ENCODE measurements around the gene UBE4B. TPM values are rescaled to one million over a fixed set of nuclear protein-coding genes. Genes with fewer than 3 reads are reported as not detected.

Gene UBE4B
- total RNA-seq, 1 donor from 2014 or later: 39.8 TPM

DNA sequence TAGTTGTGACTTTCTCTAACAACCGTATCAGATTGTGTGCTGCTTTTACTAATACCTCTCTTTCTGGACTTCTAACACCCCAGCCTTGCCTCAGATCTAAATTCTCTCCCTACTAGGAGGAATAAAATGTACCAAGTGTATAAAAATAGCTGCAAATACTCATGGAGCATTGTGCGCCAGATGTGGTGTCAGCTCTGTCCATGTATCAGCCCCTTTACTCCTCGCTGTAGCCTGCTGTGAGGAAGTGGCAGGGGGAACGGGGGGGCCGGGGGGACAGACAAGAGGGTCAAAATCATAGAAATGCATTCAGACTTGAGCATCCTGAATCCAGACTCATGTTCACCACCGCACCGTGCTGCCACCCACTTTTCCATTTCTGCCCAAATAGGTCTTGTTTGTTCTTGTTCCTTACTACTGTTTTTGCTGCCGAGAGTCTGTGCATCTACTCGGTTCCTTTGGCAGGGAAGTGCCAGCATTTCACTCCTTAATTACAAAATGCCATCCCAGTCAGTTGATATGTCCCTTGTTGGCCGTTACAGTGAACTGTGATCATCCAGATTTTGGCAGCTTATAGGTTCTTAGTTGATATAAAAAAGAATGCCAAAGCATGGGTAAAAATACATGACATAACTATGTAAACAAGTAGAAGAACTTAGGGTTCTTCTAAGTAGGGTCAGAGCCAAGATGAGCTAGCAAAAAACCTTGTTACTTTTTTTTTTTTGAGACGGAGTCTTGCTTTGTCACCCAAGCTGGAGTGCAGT lies 76.4 kb downstream of the UBE4B start:
- no peak for DNase-seq (ENCODE audit: low spot score)

DNA sequence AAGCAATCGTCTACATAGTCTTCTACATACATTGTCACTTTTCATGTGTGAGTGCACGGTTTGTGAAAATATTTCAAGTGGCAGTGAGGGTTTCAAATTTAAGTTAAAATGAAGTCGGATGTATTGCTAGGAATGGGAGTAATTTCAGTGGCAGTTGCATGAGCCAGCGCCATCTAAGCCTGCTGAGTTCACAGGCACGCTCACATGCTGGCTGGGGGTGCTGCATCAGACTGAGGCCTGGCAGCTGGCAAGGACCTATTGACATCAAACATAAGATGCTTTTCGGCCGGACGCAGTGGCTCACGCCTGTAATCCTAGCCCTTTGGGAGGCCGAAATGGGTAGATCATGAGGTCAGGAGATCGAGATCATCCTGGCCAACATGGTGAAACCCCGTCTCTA lies 80.7 kb downstream of the UBE4B start:
- no peak for DNase-seq (ENCODE audit: low spot score)

DNA sequence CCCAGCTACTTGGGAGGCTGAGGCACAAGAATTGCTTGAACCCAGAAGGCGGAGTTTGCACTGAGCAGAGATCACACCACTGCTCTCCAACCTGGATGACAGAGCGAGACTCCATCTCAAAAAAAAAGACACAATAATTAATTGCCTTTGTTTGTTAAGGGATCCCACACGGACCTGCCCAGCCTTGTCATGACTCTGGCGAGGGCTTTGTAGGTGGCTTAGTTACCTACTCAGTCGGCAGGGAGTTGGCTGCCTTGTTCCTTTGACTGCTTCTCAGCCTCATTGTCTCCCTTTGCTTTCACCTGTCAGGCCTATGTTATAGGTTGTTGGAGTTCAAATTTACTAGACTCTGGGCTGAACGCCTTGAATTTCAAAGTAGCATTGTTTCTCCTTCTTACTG lies 82.0 kb downstream of the UBE4B start:
- no peak for DNase-seq (ENCODE audit: low spot score)

DNA sequence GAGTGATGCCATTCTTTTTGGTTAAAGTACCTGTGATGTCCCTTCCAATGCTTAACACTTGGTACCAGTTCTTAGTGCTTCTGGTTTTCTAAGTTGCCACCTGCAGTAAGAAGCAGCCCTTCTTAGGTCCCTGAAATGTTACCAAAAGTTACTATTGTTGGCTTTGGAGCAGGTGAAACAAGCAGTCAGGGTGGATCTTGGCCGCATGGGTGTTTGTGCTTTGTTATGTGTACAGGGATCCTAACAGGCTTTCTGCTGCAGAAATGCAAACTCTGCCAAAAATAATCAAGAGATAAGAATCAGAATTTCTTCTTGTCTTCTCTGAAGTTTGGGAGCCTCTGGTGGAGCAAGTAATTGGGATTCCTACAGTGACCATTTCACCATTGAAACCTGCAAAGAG lies 84.4 kb downstream of the UBE4B start:
- DNase-seq (ENCODE audit: low spot score): no peak

DNA sequence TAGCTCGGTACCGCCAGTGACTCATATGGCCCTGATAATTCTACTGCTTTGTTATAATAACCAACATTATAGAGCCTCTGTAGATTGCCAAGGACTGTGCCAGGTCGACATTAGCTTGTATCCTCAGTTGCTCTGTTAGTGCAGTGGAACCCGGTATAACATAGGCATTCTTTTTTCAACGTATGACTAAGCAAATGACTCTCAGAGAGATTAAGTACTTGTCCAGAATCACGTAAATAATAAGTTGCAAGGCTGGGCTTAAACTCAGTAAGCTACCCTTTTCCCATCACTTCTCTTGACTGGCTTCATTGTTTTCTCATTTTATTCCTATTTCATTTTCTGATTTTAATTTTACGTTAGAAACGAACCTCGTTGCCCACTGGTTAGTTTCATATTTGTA lies 85.1 kb downstream of the UBE4B start:
- no peak for DNase-seq (ENCODE audit: low spot score)

DNA sequence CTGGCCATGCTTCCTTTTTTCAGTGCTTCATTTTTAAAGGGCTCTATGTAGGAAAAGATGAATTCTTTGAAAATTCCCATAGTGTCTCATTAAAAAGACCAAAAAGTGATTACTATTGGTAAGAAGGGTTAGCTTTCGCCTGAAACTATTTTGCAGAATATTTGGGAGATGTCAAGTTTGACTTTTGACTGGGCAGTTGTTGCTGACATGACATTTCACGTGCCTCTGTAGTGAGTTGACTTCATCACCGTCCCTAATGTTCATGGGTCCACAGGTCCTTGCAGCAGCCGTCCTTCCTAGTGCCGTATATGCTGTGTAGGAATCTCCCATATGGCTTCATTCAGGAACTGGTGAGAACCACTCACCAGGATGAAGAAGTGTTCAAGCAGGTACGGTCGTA lies 88.9 kb downstream of the UBE4B start:
- DNase-seq (ENCODE audit: low spot score): no peak

DNA sequence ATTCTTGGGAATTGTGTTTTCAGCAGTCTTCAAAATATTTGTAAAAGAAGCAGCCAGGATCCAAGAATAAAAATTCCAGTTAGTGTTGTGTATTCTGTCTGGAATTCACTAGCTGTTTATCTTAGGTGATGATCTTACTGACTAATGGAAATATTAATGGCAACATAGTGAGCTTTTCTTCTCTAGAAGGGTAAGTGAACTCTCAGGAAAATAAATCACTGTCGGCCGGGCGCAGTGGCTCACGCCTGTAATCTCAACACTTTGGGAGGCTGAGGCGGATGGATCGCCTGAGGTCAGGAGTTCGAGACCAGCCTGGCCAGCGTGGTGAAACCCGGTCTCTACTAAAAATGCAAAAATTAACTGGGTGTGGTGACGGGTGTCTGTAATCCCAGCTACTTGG lies 90.2 kb downstream of the UBE4B start:
- DNase-seq (ENCODE audit: low spot score): no peak

DNA sequence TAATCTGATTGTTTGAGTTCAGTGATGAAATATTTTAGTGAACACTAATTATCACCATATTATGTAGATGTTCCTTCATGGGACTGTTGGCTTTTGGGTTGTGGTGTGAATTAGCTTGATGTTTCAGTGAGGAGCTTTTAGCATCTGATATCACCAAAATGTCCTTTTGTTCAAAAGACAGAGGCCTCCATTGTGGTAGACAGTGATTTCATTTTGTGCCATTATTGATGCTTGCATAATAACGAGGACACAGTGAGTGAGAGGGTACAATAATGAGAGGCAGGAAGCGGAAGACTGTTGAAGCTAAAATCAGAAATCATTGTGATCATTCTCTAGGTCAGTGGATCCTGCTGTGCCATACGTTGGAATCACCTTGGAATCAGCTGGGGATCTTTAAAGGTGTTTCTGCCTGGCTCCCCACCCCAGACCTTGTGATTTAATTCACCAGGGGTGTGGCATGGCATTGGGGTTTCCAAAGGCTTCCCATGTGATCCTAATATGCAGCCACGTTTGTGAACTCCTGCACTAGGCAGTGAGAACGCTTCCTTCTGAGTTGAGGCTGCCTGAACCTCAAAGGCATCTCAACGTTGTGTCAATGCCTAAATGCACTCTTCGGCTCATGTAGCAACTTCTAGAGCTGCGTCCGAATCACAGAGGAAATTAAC lies 95.5 kb downstream of the UBE4B start:
- no peak for DNase-seq (ENCODE audit: low spot score)

DNA sequence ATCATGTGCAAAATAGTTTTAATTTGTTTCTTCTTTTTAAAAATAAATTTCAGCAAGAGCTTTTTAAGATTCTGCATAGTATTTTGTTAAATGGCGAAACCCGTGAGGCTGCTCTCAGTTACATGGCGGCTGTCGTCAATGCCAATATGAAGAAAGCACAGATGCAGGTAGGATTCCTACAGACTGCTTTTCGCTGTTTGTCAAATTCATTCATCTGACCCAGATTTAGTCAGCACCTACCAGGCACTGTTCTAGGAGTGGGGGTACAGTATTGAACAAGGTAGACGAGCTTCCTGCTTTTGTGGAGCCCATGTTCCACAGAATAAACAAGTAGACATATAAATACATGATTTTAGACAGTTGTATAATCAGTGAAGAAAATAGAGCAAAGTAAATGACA lies 99.6 kb downstream of the UBE4B start:
- no peak for DNase-seq (ENCODE audit: low spot score)

DNA sequence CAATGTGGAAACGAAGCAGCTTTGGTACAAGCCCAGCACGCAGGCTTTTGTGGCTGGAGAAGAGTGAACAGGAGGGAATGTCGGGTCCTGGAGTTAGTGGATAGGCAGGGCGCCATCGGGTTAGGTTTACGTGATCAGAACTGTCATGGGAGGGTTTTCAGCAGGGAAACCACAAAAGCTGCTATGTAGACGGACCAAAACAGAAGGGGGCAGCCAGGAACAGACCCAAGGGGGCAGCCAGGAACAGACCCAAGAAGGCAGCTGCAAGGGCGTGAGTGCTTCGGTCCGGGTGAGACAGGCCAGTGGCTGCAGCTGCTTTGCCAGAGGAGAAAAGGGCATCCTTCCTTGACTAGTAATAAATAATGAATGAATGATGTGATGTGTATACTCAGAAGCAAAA lies 100.1 kb downstream of the UBE4B start:
- no peak for DNase-seq (ENCODE audit: low spot score)

DNA sequence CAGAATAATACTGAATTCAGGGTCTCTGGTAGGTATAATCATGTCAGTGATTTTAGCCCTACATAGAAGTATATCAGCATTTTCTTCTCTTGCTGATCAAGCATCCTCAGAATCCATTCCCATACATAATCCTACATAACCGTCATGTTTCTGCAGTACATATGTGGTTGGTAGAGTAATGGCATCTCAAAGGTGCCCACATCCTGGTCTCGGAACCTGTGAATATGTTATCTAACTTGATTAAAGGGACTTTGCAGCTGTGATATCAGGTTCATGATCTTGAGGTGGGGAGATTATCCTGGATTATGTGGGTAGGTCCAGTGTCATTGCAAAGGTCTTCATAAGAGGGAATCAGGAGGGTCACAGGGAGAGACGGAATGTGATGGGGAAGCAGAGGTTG lies 108.2 kb downstream of the UBE4B start:
- DNase-seq (ENCODE audit: low spot score): no peak

DNA sequence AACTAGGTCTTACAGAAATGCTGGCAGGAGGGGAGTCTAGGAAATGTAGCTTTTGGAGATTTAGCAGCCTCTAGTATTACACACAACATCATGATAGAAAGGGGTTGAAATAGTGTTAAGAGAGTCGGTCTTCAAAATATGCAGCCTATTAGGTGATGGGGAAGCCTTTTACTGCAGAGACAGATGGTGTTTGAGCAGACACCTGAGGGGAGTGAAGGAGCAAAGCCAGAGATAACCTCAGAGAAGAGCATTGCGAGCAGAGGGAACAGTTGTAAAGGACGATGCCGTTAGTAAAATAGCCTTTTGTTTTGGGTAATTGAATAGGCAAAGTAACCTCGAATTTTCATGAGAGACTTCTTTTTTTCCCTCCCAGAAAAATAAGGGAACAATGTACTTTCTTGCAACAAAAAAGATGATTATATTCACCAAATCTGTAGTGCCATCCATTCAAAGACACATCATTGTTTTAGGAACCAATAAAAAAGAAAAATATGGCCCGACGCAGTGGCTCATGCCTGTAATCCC lies 111.3 kb downstream of the UBE4B start:
- no peak for DNase-seq (ENCODE audit: low spot score)

DNA sequence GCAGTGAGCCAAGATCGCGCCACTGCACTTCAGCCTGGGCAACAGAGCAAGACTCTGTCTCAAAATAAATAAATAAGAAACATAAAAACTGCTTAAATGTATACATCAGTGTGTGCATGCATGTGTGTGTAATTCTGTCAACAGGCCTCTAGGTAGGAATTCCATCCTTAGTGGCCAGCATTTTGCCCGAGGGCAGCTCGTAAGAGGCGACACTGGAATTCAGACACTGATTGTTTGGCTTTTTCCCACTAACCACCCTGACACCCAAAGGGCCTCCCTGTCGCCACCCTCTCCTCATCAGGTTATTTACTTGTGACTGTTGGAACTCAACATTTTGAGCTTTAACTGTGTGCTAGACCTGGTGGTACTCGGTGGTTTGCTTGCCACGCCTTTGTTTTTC lies 113.6 kb downstream of the UBE4B start:
- no peak for DNase-seq (ENCODE audit: low spot score)

DNA sequence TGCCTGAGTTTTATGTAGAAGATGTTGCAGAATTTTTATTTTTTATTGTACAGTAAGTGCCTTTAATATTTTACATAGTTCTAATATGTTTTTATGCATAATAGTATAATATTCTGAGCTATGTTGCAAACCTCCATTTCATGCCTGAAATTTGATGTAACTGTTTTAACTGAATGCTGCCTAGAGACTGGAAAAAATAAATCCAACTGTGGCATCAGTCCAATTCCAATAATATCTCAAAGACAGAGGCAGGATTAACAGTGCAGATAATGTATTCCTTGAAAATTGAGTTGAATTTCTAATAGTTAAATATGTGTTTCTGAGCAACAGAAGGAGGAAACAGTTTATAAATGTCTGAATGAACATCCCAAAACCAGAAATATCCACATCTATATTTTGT lies 116.5 kb downstream of the UBE4B start:
- no peak for DNase-seq (ENCODE audit: low spot score)

DNA sequence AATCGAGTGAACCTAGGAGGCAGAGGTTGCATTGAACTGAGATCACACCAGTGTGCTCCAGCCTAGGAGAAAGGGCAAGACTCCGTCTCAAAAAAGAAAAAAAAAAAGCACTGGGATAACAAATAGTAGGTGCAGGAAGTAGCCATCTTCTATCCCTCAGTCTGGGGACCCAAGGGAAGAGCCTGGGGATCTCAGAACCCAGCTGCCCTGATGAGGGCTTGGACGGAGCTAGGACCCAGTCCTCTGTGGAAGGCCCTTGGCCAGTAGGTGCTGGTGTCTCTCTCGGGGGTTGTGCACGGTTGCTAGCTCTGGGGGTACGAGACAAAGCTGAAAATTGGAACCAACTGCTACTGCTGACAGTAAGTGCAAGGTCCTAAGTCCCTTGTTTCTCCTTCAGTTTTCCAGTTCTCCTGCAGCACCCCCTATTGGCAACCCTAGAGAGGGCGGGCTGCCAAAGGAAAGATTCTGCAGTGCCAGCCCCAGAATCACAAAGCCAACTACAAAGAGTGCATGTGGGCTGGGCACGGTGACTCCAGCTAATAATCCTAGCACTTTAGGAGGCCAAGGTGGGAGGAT lies 120.0 kb downstream of the UBE4B start:
- no peak for DNase-seq (ENCODE audit: low spot score)

DNA sequence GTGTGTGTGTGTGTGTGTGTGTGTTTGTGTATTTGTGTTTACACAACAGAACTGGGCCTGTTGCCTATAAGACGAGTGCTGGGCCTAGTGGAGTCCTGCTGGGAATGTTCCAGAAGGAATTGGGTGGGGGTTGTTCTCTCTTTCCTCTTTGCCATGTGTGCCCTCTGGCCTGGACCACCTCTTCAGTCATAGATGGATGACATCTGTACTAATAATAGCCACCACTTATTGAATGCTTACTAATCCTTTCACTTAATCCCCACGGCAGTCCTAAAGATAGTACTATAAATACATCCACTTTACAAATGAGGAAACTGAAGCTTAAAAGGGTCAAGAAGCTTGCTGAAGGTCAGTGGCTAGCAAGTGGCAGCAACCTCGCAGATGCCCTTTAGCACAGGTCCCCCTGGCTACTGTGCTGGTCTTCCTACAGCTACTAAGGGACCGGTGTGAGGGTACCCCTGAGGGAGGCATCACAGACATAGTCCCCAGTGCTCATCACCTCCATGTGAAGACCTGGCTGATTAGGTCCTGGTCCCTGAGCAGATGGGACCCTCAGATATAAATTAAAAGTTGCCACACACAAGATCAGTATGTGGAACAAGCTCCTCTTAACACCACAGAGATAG lies 122.4 kb downstream of the UBE4B start:
- DNase-seq (ENCODE audit: low spot score): peak; percentile 16

DNA sequence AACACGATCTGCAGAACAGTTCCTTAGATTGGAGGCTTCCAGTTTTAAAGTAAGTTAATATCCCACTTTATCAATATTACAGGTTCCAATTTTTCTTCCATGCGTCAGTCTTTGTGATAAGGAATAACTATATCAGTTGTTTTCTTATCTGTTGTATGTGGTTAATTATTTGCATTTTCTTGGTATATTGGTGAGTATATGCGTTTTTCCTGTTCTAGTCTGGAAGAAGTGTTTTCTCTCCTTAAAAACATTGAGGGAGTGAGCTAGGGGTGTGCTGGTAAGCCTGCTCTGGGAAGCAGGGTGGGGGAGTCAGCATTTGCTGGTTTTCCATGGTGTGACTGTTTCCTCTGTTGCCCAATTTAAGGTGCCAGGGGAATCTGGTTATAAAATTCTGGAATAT lies 127.4 kb downstream of the UBE4B start:
- DNase-seq (ENCODE audit: low spot score): no peak

DNA sequence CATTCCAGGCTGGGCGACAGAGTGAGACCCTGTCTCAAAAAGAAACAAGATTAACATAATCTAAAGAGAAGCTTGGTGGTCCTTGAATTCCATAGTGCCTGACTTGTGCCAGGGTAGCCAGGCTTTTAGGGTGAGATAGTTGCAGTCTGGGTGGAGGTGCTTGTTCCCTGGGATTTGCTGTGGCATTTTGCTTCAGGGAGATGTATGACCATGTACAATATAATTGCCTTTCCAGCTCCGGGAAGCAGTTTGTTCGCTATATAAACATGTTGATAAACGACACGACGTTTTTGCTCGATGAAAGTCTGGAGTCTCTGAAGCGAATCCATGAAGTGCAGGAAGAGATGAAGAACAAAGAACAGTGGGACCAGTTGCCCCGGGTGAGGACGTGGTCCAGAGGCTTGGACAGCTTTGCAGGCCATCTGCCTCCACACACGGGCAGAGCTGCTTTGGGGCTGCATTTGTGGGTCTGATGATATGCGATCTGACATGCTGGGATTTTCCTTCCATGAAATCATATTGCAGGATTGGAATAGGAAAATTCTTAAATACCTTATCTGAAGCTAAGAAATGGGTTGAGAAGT lies 128.2 kb downstream of the UBE4B start:
- no peak for DNase-seq (ENCODE audit: low spot score)

DNA sequence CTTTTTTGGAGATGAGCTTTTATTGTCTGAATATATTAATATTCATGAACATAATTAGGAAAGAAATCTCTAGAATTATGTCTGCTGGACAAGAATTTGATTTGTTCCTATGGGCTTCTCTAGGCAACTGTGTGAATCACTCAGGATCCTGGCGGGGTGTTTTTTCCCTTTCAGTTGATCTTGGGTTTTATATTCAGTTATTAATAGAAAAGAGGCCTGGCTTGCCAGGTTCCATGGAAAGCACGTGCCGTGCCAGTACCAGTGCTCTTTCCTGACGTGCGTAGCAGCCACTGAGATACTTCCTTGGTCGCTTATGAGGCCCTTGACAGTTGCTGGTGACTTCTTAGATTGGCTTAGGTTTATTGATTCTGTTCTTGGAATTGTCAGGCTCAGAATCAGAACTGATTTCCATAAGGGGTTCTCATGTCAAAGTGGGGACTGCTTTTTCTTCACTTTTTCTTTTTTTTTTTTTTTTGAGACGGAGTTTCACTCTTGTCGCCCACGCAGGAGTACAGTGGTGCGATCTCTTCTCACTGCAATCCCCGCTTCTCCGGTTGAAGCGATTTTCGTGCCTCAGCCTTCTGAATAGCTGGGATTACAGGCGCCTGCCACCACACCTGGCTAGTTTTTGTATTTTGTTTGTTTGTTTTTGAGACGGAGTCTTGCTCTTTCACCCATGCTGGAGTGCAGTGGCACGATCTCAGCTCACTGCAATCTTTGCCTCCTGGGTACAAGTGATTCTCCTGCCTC lies 129.0 kb downstream of the UBE4B start:
- no peak for DNase-seq (ENCODE audit: low spot score)

DNA sequence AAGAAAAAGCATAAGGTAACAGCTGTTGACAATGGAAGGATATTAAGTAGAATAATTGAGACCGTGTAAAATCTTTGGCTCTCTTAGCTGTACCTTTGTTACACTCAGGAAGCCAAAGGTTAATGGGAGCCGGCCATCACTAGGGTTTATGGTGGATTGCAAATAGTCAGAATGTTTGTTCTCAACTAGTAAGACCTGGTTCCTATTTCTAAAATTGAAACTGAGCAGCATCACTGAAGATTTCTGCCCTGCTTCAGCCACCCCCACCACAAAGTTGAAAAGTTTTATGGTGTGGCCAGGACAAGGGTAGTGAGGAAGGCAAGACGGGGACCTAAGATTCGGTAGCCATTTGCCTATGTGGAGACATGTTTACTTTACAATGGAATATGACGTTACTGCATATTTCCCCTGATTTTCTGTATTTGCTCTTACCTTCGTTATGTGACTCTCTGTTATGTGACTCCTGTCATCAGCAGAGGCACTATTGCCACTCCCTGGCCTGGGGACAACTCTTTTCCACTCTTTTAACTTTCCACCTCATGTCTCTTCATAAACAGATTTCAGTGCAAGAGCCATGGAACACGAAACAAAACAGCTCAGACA lies 136.3 kb downstream of the UBE4B start:
- peak; percentile 9 for DNase-seq (ENCODE audit: low spot score)

DNA sequence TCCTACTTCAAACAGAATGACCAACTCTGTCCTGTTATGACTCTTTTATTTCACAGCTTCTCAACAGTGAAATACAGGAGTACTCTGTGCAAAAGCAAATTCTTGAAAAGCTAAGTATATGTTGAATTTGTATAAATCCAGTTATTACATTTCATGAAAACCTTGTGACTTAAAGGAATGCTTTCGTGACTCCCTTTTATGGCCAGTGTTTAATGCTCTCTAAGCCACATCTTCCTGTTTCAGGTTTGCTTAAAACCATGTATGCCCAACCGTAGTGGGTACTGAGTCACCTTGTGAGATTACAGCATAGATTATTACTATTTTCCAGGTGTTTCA lies 137.4 kb downstream of the UBE4B start:
- no peak for DNase-seq (ENCODE audit: low spot score)
